K562 (cell line): ENCODE results near the gene MYO1E. TPM values are rescaled to one million over a fixed set of nuclear protein-coding genes. Genes with fewer than 3 reads are reported as not detected.

ENCODE experiments used
- ATAC-seq: fragments of 200-7000 bp; cut with Tn5 transposase; 3 replicates; pipeline ENCODE4 v1.9.1; 2020; ENCODE audit warnings: moderate library complexity
- BruUV-seq: library from RNA; stranded (reverse); fragments of 400-500 nt; replicated peaks from 2 replicates; lab custom pipeline; 2021; lab: Mats Ljungman, UMichigan
- CTCF ChIA-PET: fragments of 300-600 bp; formaldehyde crosslinking; extraction: SDS; loops from one replicate; lab custom pipeline; 2021; ENCODE audit warnings: low intra/inter-chr PET ratio; lab: Yijun Ruan, JAX
- POLR2A ChIA-PET: fragments of 300-600, 350-650 bp; sonication (Branson Sonifier 250); formaldehyde crosslinking; extraction: SDS; loops from one replicate; lab custom pipeline; 2021; ENCODE audit warnings: antibody characterized with exemption, inconsistent platforms; lab: Yijun Ruan, JAX
- DNase-seq, 4 experiments: peaks; one replicate each; pipeline versions ENCODE4 v3.0.0 to v3.0.0-alpha.2; 2011 to 2018; ENCODE audit warnings: low spot score in 3 of 4, mixed read lengths in 3 of 4; ENCODE audit errors: extremely low read depth in 1 of 4
- FAIRE-seq: peaks from 2 replicates; lab custom pipeline; 2011; peaks lifted over from hg19 to GRCh38; lab: Jason Lieb, UNC
- H2AFZ ChIP-seq: 2 replicates; pipeline ENCODE4 v1.6.0; 2011; ENCODE audit warnings: low read depth, low read length, control low read depth, inconsistent platforms
- H3K27ac ChIP-seq: fragments of 200-600 bp; 3 replicates; pipeline ENCODE4 v1.8.0; 2011; ENCODE audit warnings: low read depth, mild to moderate bottlenecking, control low read depth, inconsistent platforms, low read length, moderate library complexity, mixed read lengths; ENCODE audit errors: extremely low read depth
- H3K27me3 ChIP-seq, 2 experiments: fragments of 300-600 bp in 1 of 2; 2 replicates in 1 of 2; 3 replicates in 1 of 2; pipeline versions ENCODE4 v1.6.0 to v1.8.0; 2011; ENCODE audit warnings: inconsistent platforms in 2 of 2, low read length in 2 of 2, mild to moderate bottlenecking in 1 of 2, mixed read lengths in 1 of 2, moderate library complexity in 1 of 2; ENCODE audit not compliant: control insufficient read depth in 2 of 2, insufficient read depth in 2 of 2
- H3K36me3 ChIP-seq: fragments of 300-600 bp; 3 replicates; pipeline ENCODE4 v1.8.0; 2011; ENCODE audit warnings: mild to moderate bottlenecking, low read length, inconsistent platforms; ENCODE audit not compliant: control insufficient read depth, insufficient read depth
- H3K4me1 ChIP-seq, 2 experiments: fragments of 200-600 bp in 1 of 2; replicated peaks in 1 of 2; 2 replicates in 1 of 2; 3 replicates in 1 of 2; pipeline versions ENCODE4 v1.5.1 to v1.8.0; 2011; ENCODE audit warnings: inconsistent platforms in 2 of 2, low read length in 2 of 2, mild to moderate bottlenecking in 1 of 2, mixed read lengths in 1 of 2, moderate library complexity in 1 of 2; ENCODE audit not compliant: control insufficient read depth in 2 of 2, insufficient read depth in 2 of 2
- H3K4me2 ChIP-seq: 2 replicates; pipeline ENCODE4 v1.6.1; 2011; ENCODE audit warnings: low read length, control low read depth, inconsistent platforms, mixed read lengths; ENCODE audit not compliant: insufficient read depth
- H3K4me3 ChIP-seq: fragments of 200-600 bp; sonication (generic), shearing (Covaris generic); 2 replicates; pipeline ENCODE4 v1.5.1; 2016; ENCODE audit warnings: control low read depth, inconsistent platforms
- H3K79me2 ChIP-seq: fragments of 200-600 bp; 3 replicates; pipeline ENCODE4 v1.8.0; 2011; ENCODE audit warnings: low read length, inconsistent platforms; ENCODE audit not compliant: control insufficient read depth, insufficient read depth
- H3K9ac ChIP-seq, 2 experiments: 2 replicates each; pipeline versions ENCODE4 v1.6.0 to v1.6.1; 2011; ENCODE audit warnings: low read depth in 2 of 2, low read length in 2 of 2, control low read depth in 1 of 2, inconsistent platforms in 1 of 2, mild to moderate bottlenecking in 1 of 2, mixed read lengths in 1 of 2; ENCODE audit not compliant: insufficient read depth in 1 of 2
- H3K9me1 ChIP-seq: one replicate; pipeline ENCODE4 v1.6.0; 2011; ENCODE audit warnings: inconsistent platforms, mild to moderate bottlenecking, low read length, moderate library complexity; ENCODE audit not compliant: control insufficient read depth, insufficient read depth
- H3K9me3 ChIP-seq: replicated peaks from 2 replicates; pipeline ENCODE4 v1.5.1; 2011; ENCODE audit warnings: low read depth, low read length, inconsistent platforms; ENCODE audit not compliant: control insufficient read depth, insufficient read depth
- H4K20me1 ChIP-seq: replicated peaks from 2 replicates; pipeline ENCODE4 v1.6.1; 2011; ENCODE audit warnings: low read length, inconsistent platforms, mixed read lengths; ENCODE audit not compliant: control insufficient read depth, insufficient read depth
- ASH1L ChIP-seq: fragments of 450-650 bp; IDR thresholded peaks from 2 replicates; pipeline ENCODE4 v1.6.1; 2018; ENCODE audit warnings: borderline replicate concordance, mild to moderate bottlenecking, low read depth; ENCODE audit not compliant: partially characterized antibody
- ATF1 ChIP-seq, 2 experiments: fragments of 450-650 bp in 1 of 2; IDR thresholded peaks; 2 replicates each; pipeline ENCODE4 v1.6.1; 2016; ENCODE audit warnings: missing compliant biosample characterization in 1 of 2, missing genetic modification characterization in 1 of 2
- CCNT2 ChIP-seq: IDR thresholded peaks from 2 replicates; pipeline ENCODE4 v1.6.1; 2011; ENCODE audit warnings: borderline replicate concordance, low read depth, mild to moderate bottlenecking, moderate library complexity, mixed read lengths, low read length; ENCODE audit not compliant: insufficient read length; ENCODE audit errors: extremely low read depth
- GATA2 ChIP-seq: sonication (generic); formaldehyde crosslinking; IDR thresholded peaks from 2 replicates; pipeline ENCODE4 v1.4.0; 2020; ENCODE audit warnings: mild to moderate bottlenecking, missing genetic modification reagents
- GTF2E2 ChIP-seq: fragments of 200-800 bp; sonication (Bioruptor generic); IDR thresholded peaks from 2 replicates; pipeline ENCODE4 v1.6.1; 2016; ENCODE audit warnings: missing genetic modification characterization, missing compliant biosample characterization
- NELFE ChIP-seq: IDR thresholded peaks from 2 replicates; pipeline ENCODE4 v1.6.1; 2011; ENCODE audit warnings: mild to moderate bottlenecking; ENCODE audit not compliant: insufficient read depth, insufficient read length
- SMARCC2 ChIP-seq: fragments of 450-650 bp; IDR thresholded peaks from 2 replicates; pipeline ENCODE4 v1.6.1; 2017; ENCODE audit warnings: antibody characterized with exemption, moderate library complexity, mild to moderate bottlenecking, low read depth
- SNIP1 ChIP-seq: fragments of 450-650 bp; IDR thresholded peaks from 2 replicates; pipeline ENCODE4 v1.7.1; 2017; ENCODE audit warnings: low read depth, mild to moderate bottlenecking
- ZNF507 ChIP-seq: conservative IDR thresholded peaks from 2 replicates; pipeline ENCODE4 v1.6.1; 2017; ENCODE audit warnings: missing genetic modification characterization, missing compliant biosample characterization
- ZNF551 ChIP-seq: fragments of 250-450 bp; sonication (Bioruptor Pico); IDR thresholded peaks from 2 replicates; pipeline ENCODE4 v1.5.0; 2021; ENCODE audit warnings: mild to moderate bottlenecking, moderate library complexity
- ZNF57 ChIP-seq: fragments of 450-650 bp; formaldehyde crosslinking; IDR thresholded peaks from 2 replicates; pipeline ENCODE4 v1.4.0; 2020; ENCODE audit warnings: mild to moderate bottlenecking, moderate library complexity
- ZNF766 ChIP-seq: fragments of 200-800 bp; sonication (Bioruptor generic); conservative IDR thresholded peaks from 2 replicates; pipeline ENCODE4 v1.6.1; 2016; ENCODE audit warnings: missing genetic modification characterization, missing compliant biosample characterization
- ZNF830 ChIP-seq: fragments of 250-450 bp; sonication (Bioruptor Pico); IDR thresholded peaks from 2 replicates; pipeline ENCODE4 v1.5.0; 2021; ENCODE audit warnings: mild to moderate bottlenecking
- WGBS: fragments of 100-300 bp; shearing (Covaris generic); methylation state at CpG from one replicate; pipeline ENCODE4 v1.1.6; 2016; ENCODE audit warnings: low coverage, mixed read lengths; ENCODE audit not compliant: insufficient coverage; ENCODE audit errors: missing lambda C conversion rate; 5-methylcytosine and 5-hydroxymethylcytosine counted together
- in situ Hi-C: fragments of 300-500 bp; cut with MboI; formaldehyde crosslinking; loops from 4 replicates; pipeline ENCODE4 v1.15.0; 2018; ENCODE audit warnings: inconsistent platforms, mixed read lengths
- intact Hi-C: fragments of 100-400 bp; cut with micrococcal nuclease; formaldehyde crosslinking; loops from 2 replicates; pipeline ENCODE4 v1.14.2; 2022
- polyA plus RNA-seq, 8 experiments: library from polyadenylated mRNA; depleted of rRNA in 4 of 8; stranded (reverse) in 5 of 8; unstranded in 3 of 8; fragments of >200 nt; fragmentation: Nextera tagmentation in 2 of 8; fragmentation: Illumina TruSeq in 1 of 8; extraction: Ambion mirVana in 2 of 8; extraction: Trizol in 1 of 8; gene quantifications; 2 replicates each; pipeline versions ENCODE4 v1.2.1 to v1.2.3, GENCODE V29; 2011 to 2014; ENCODE audit warnings: inconsistent platforms in 1 of 8, missing spikeins in 1 of 8
- total RNA-seq, 7 experiments: library from RNA; depleted of rRNA in 6 of 7; stranded (reverse); fragments of >200 nt in 6 of 7; fragmentation: Illumina TruSeq in 2 of 7; extraction: Trizol in 2 of 7; gene quantifications; 2 replicates each; pipeline versions ENCODE4 v1.2.1 to v1.2.3, GENCODE V29; 2011 to 2021; ENCODE audit warnings: low replicate concordance in 1 of 7
- TF ChIP-seq, protein P1 (sequence below): fragments of 250-450 bp; sonication (Bioruptor Pico); IDR thresholded peaks from 2 replicates; pipeline ENCODE4 v1.5.0; 2021

The MYO1E gene
- total and polyA plus RNA-seq, 9 of the 15 experiments (the other 6 are each of a cell fraction or from before 2014, with no cell fraction given), result under 0.01 to 0.44 (median 0.01) TPM; not detected in 6

DNA sequence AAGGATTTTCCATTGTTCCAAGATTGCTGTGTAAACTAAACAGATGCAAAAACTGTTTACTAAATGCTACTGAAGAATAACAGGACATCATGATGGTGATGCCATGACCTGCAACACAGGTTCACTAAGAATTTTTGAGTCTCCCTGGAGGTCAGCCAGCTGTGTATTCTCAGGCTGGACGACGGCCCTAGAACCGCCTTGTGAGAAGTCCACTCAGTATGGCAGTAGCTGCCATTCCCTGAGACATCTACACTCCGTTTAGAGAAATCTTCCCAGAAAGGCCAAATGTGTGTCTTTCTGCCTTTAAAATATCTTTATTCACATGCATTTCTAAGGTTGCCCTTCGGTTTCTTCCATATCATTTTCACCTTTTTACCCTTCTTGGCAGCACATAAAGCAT is 63.3 kb downstream of the MYO1E start (continued):
- TF ChIP-seq ZNF551 (CRISPR knock-in tag) (no peak), ZNF507 (no peak), CCNT2 (no peak)
- TF ChIP-seq, all 486 proteins: peak for 0

DNA sequence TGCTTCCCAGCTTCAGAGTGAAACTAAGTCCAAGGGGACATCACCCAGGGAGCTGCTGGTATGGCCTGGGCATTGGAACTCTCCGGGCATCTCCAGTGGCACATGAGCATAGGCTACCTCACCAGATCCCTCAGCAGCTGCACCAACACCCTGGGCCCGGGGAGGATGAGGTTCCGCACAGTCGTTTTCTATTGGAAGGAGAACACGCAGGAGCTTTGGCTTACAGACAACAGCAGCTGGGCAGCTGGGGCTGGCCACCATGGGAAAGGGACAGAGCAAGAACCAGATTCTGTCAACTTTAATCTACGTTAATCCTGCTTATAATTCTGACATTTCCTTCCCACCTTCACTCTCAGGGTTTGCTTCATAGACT is 65.5 kb downstream of the MYO1E start:
- peaks cover 21 to 47% of the 10 kb centered on the region in 2 experiments; a peak in 3 of 5 replicates for H3K27me3 ChIP-seq
- H3K4me3 ChIP-seq, result no peak overlapping the region
- ChIA-PET CTCF (no interaction called here), POLR2A (no interaction called here)
- intact Hi-C loops (no loop called here), in situ Hi-C loops (no loop called here)
- TF ChIP-seq, protein P1, sequence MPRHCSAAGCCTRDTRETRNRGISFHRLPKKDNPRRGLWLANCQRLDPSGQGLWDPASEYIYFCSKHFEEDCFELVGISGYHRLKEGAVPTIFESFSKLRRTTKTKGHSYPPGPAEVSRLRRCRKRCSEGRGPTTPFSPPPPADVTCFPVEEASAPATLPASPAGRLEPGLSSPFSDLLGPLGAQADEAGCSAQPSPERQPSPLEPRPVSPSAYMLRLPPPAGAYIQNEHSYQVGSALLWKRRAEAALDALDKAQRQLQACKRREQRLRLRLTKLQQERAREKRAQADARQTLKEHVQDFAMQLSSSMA (CRISPR knock-in tag), result no peak
- TF ChIP-seq SMARCC2, result no peak
- TF ChIP-seq GATA2 (CRISPR knock-in tag), result no peak
- TF ChIP-seq ZNF830, result no peak
- TF ChIP-seq ASH1L, result no peak
- no peak for TF ChIP-seq ATF1 (CRISPR knock-in tag; IDR thresholded peaks at IDR 0.05)
- TF ChIP-seq ATF1 (tag; IDR thresholded peaks at IDR 0.05), result no peak
- TF ChIP-seq SNIP1, result no peak
- TF ChIP-seq ZNF766, result no peak
- no peak for TF ChIP-seq ZNF57 (CRISPR knock-in tag)
- TF ChIP-seq NELFE, result no peak
- no peak for TF ChIP-seq GTF2E2 (tag)
- DNase-seq (no peak), FAIRE-seq (no peak), ATAC-seq (no peak)
- no peaks in the 10 kb centered on the region for H3K36me3 ChIP-seq
- 4% methylated on average over 6 of the region's 6 CpGs for WGBS
- H3K4me1 ChIP-seq, result no peaks in the 10 kb centered on the region
- H3K4me2 ChIP-seq, result no peak overlapping the region
- no peak overlapping the region for H3K9ac ChIP-seq
- H3K9me1 ChIP-seq, result no peaks in the 10 kb centered on the region
- no peaks in the 10 kb centered on the region for H4K20me1 ChIP-seq
- H3K9me3 ChIP-seq, result no peaks in the 10 kb centered on the region
- no TSS peak for BruUV-seq
- no peak overlapping the region for H3K27ac ChIP-seq
- H2AFZ ChIP-seq, result no peak overlapping the region
- no peaks in the 10 kb centered on the region for H3K79me2 ChIP-seq
